HG02870 (cell line): ENCODE measurements around the gene FBXO46.
"Not testable (repeated sequence)": the region's sequence is repeated elsewhere in the genome, so short reads cannot be mapped to it uniquely, and the experiment has no call there.

Experiments used
- ATAC-seq: cut with Tn5 transposase; IDR thresholded peaks from one replicate; pipeline ENCODE4 v1.9.1; 2021; ENCODE audit warnings: mild to moderate bottlenecking, moderate library complexity; ENCODE audit not compliant: unreplicated experiment

Gene FBXO46

DNA sequence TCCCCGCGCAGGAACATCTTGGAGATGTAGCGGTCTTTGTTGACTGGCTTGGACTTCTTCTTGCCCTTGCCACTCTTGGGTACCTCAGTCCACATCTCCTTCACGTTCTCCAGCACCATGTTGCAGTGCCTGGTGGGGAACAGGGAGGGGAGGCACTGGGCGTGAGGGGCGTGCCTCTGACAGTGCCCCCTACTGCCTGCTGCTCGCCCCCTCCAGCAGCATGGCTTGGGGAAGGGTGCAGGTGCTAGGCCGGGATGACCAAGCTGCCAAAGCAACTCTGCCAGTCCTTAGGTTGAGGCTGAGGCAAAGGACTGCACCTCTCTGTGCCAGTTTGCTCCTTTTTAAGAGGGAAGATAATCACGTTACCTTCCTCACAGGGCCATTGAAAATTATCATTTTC, 43.1 kb downstream of the FBXO46 start:
- no peak for ATAC-seq

DNA sequence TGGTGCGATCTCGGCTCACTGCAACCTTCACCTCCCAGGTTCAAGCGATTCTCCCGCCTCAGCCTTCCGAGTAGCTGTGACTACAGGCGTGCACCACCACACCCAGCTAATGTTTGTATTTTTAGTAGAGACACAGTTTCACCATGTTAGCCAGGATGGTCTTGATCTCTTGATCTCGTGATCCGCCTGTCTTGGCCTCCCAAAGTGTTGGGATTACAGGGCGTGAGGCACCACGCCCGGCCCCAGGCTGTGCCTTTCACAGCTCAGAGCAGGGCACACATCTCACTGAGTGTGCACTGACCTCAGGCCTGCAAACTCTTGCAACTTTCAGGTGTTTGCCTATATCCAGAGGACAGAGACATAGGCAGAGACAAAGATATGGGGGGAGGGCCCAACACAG, 45.7 kb downstream of the FBXO46 start:
- ATAC-seq = not testable (repeated sequence)

DNA sequence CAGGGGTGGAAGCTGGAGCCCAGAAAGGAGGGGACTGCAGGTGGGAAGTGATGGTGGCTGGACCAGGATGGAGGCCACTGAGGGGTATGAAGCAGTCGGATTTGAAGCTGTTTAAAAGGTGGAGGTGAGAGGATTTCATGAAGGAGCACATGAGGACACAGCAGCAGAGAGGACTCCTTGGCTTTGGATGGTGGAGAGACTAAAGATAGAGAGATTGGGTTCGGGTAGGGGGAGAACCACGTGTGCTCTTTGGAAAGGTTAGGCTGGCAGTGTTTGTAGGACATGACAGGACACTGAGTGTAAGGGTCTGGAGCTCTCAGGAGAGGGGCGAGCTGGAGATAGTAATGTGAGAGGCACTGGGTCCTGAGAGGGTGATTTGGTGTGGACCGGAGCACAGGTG, 47.8 kb downstream of the FBXO46 start:
- ATAC-seq = no peak

DNA sequence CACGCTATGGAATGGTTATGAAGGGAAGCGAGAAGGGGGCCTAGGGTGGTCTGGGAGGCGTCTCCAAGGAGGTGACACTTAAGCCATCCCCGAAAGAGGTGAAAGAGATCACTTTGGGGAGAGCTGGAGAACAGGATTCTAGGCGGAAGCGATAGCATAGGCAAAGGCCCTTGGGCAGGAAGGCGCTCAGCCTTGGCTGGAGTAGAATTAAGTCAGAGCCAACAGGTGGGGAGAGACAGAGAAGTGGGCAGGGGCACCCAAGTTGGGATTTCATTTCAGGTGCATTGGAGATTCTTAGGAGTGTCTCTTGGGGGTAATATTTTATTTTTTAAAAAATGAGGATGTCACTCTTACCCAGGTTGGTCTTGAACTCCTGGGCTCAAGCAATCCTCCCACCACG, 48.6 kb downstream of the FBXO46 start:
- no peak for ATAC-seq

DNA sequence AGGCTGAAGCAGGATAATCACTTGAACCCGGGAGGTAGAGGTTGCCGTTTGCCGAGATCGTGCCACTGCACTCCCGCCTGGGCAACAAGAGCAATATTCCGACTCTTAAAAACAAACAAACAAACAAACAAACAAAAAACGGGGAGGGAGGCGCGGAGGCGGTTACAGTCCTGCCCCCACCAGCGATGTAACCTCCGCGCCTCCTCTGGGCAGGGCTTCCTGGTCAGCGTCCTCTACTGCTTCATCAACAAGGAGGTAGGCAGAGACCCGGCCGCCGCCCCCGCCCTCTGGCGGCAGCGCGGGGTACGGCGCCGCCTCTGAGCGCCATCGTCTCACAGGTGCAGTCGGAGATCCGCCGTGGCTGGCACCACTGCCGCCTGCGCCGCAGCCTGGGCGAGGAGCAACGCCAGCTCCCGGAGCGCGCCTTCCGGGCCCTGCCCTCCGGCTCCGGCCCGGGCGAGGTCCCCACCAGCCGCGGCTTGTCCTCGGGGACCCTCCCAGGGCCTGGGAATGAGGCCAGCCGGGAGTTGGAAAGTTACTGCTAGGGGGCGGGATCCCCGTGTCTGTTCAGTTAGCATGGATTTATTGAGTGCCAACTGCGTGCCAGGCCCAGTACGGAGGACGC, 49.2 kb downstream of the FBXO46 start:
- peak; percentile 67 for ATAC-seq

DNA sequence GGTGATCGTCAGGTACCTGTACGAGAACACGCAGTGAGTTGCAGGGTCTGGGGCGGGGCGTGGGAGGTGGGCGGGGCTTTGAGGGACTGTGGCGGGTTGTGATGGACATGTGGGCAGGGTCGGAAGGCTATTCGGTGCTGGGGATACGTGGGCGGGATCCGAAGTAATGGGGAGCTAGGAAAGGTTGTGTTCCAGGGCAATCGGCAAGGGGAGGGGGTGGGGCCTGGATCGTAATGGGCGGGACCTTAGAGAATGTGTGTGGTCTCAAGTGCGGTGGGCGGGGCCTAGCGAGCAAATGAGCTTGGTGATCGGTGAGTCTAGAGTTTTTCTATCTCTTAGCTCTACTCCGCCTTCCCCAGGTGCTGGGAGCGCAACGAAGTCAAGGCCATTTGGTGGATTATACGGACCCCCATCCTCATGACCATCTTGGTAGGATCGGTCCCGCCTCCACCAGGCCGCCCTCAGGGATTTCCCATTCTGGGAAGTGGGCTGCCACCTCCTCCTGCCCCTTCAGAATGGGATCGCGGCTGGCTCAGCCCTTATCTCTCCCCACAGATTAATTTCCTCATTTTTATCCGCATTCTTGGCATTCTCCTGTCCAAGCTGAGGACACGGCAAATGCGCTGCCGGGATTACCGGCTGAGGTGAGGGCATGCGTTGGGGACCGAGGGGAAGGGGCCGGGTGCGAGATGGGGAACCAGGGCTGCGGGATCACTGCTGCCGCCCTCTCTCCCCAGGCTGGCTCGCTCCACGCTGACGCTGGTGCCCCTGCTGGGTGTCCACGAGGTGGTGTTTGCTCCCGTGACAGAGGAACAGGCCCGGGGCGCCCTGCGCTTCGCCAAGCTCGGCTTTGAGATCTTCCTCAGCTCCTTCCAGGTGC, 53.1 kb downstream of the FBXO46 start:
- ATAC-seq = no peak

DNA sequence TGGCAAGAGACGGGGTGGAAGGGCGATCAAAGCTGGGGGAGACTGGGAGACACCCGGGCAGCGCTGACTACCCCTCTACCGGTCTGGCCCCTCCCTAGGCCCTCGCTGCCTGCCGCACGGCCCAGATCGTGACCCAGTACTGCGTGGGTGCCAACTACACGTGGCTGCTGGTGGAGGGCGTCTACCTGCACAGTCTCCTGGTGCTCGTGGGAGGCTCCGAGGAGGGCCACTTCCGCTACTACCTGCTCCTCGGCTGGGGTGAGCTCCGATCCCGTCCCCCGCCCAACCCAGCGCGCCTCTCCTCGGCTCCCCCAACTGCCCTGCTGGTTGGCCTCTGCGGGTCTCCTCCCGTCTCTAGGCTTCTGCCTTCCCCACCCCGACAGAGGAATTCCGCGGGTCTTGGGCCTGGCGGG, 53.8 kb downstream of the FBXO46 start:
- ATAC-seq = no peak

DNA sequence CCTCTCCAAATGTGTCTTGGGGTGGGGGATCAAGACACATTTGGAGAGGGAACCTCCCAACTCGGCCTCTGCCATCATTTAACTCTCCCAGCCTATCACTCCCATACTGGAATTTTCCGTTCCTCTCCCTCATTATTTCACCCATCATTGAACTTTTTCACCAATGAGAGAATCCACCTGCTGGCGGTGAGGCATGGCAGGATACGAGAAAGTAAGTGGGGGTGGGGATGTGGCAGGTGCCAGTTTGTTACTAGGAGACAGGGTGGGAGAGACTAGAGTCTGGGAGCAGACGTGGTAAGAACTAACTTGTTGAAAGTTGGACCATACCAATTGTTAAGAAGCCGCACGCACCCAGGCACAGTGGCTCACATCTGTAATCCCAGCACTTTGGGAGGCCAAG, 55.8 kb downstream of the FBXO46 start:
- ATAC-seq = no peak

DNA sequence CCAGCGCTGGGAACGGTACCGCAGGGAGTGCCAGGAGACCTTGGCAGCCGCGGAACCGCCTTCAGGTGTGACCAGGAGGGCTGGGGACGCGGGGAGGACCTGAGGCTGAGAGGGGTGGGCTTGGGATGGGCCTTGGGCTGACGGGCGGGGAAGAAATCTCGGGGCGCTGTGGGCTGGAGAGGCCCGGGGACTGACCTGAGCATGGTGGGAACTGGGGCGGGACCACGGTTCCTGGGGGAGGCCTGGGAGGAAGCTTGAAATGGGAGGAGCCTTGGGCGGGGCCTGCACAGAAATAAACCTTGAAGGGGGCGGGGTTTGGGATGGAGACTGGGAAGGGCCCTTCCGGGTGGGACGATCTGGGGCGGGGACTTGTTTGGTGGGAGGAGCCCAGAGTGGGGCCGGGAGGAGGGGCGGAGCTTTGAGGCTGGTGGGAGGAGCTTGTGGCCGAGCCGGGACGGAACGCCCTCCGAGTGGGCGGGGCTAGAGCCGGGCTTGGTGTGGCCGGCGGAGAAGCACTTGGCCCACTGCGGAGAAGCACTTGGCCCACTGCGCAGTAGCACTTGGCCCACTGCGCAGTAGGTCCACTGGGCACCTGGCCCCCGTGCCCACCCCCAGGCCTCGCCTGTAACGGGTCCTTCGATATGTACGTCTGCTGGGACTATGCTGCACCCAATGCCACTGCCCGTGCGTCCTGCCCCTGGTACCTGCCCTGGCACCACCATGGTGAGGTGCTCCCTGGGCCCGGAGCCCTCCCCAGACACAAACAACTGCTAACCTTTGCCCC, 59.8 kb downstream of the FBXO46 start:
- ATAC-seq = no peak

DNA sequence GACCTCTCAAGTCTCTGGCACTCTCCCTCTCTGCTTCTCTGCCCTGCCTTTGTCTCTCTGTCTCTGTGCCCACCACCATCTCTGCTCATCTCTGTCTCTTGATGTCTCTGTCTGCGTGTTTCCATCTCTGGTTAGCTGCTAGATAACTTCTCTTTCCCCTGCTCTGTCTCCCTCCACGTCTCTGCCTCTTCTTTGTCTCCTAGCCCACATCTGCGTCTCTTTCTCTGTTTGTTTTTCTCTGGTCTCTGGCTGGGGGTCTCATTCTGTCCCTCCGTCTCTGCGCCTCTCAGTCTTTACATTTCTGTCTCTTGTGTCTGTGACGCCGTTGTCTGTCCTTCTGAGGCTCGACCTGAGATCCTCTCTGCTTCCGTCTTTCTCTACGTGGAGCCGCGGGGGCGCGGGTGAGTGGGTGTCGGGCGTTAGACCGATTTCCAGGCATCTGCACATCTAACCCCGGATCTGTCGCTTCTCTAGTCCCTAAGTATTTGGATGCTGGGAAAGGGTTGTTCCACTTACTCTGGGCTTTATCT, 62.3 kb downstream of the FBXO46 start:
- no peak for ATAC-seq

DNA sequence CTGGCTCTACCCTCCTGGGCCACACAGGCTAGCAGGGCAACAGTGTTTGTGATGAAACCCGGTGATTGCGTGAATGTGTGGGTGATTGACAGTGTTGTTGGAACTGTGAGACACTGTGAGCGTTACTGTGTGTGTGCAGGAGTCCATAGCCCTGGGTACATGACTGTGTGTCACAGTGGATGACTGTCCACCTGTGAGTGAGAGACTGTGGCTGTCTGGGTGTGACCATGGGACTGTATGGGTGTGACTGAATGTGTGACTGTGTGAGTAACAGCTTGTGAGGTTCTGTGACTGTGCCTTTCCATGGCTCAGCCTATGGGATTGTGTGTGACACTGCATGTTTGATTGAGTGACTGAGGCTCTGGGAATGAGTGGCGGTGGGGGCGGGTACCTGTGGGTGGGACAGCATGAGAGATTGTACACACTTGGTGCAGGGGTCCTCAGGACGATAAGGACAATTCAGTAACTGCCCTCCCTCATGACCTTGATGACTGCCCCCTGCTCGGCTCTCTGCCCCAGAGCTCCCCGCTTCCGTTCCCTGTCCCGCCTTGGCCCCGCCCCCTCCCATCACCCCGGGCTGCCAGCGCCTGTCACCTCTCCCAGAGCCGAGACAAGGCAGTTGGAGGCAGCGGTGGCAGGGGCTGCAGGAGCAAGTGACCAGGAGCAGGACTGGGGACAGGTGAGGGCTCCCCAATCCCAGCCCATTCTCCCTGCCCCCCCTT, 62.9 kb downstream of the FBXO46 start, which contains the start of gene GIPR:
GIPR (plus strand) TSS at position 602 of the 722 bp plus-strand sequence. CDS start 1,300 bp downstream, outside the sequence.
- no peak for ATAC-seq

DNA sequence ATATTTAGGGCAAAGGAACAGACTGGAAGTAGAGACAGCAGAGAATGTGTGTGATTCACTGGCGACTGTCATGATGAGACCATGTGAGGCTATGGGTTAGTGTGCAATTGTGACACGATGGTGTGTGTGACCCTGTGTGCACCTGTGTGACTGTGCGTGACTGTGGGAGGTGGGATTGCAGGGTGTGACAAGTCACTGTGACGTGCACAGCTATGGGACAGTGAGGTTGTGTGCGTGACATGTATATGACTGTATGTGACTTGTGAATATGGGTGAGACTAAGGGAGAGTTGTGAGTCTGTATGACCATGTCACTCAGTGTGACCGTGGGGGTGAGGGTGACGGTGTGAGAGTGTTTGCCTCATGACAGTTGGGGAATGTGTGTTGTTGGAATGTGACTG, 66.1 kb downstream of the FBXO46 start:
- ATAC-seq = no peak

DNA sequence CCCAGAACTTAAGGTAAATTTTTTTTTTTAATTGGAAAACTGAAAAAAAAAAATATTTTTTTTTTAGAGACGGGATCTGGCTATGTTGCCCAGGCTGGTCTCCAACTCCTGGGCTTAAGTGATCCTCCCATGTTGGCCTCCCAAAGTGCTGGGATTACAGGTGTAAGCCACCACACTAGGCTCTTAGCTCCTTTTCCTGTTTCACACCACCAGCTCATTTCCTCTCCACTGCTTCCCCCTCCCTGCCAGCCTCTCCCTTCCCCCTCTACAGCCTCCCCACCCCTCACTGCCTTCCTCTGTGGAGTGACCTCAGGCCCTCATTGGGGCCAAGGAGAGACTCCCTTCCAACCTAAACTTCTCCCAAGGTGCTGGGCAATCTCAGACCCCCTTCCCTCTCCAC, 66.9 kb downstream of the FBXO46 start:
- no peak for ATAC-seq

DNA sequence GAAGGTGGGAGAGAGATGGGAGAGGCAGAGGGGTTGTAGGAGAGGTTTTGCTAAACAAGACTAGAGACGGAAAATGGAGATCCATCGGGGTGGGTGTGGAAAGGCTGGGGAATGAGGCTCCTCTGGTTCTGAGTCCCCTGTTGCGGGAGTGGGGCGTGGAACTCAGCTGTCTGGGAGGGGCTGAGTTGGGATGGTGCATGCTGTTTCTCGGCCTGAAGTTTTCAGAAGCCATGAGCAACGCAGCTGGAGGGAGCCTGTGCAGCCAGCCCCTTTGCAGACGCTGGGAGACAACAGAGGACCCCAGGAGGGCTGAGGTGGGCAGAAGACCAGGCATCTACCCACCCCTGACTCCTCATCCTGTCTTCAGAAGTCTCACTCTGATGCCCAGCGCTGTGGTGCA, 70.1 kb downstream of the FBXO46 start:
- no peak for ATAC-seq
